Stimulated activated CD8-positive, alpha-beta memory T cell treated with anti-CD3 and anti-CD28 coated beads, Interleukin-7, amount 100 ng/mL, for 1 hour (primary cell): Measurements from ENCODE around the gene DACH1.
"Not testable (repeated sequence)": the region's sequence is repeated elsewhere in the genome, so short reads cannot be mapped to it uniquely, and the experiment has no call there.

Source experiments
- DNase-seq, 2 donors: peaks; one replicate each; pipeline ENCODE4 v3.0.0-alpha.2; 2020; ENCODE audit warnings: low read depth in 2 of 2

The DACH1 gene

DNA sequence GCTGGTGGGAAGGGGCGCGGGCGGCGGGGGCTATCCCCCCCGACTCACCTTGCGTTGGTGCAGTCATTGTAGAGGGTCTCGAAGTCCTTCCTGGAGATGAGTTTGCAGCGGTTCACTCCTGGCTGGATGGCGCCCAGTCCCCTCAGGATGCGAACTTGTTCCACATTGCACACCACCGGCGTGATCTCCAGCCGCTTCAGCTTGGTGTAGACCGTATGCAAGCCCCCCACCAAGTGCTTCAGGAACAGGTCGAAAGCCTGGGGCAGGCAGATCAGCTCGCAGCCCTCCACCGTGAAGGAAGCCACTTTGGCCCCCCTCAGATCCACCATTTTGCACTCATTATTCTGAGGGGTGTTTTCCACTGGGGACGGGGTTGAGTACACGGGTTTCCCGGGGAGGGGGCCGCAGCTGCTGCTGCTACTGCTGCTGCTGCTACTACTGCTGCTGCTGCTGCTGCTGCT, 1.1 kb downstream of the DACH1 start:
- DNase-seq, result no peak

DNA sequence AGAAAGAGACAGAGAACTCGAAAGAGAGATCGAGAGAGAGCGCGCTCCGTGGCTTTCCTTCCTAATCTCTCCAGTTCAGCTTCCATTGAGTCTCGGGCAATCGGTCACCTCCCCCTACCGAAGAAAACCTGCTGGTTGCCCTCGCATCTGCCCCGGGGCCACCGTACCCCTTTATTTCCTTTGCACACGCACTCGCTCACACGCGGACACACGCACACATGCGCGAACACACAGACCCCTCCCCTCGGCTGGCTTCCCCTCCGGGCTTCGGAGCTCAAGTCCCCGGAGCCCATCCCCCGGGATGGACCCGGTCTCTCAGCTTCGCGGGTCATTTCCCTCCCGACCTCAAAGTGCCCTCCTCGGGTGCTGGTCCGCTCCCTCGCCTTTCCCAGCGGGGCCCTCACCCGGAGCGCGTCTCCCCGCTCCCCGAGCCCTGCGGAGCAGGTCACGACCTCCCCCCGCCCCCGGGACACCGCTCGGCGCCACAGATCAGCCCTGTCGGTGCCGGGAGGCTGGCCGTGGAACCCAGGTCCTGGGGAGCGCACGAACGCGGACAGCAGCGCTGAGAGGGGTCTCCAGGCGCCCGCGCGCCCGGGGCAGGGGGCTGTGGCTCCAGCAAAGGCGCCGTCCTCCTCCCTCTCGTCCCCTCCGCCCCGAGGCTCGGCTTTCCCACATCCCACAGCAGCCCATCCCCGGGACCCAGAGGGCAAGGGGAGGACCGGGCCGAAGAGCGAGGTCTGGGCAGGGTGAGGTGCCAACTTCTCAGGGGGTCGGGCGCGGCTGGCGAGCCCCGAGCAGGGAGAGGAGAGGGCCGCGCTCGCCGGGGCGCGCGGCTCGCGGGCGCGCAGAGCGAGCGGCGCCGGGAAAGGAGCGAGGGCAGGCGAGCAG, 1.8 kb downstream of the DACH1 start:
- no peak for DNase-seq

GRCh38 chr13:71864094-71864985, 2.7 kb downstream of the DACH1 start:
- DNase-seq, result no peak

DNA sequence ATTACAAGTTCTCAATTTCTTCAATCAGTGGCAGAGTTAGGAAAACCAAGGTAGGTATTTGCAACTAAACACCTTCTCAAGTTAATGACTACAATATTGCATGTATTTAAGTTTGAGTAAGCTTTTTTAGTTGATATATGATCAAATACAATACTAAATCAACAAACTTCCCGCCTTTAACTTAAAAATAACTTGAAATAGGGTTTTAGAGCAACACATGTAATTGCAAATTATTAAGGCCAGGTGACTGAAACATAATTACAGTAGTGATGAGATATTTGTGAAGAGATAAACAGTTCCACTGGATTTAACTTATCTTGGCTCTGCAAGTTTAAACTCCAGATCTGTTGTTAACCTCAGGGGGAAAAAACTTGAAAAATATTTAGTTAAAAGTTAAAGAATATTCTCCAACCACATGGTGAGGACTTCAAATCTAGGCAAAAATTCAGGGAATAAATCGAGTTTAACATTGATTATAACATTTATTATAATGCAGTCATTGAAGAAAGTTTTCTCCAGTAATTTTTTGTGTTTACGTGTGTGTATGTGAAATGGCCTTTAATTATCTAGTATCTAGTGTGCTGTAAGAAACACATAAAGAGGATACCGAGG, 3.6 kb downstream of the DACH1 start:
- DNase-seq, result no peak

DNA sequence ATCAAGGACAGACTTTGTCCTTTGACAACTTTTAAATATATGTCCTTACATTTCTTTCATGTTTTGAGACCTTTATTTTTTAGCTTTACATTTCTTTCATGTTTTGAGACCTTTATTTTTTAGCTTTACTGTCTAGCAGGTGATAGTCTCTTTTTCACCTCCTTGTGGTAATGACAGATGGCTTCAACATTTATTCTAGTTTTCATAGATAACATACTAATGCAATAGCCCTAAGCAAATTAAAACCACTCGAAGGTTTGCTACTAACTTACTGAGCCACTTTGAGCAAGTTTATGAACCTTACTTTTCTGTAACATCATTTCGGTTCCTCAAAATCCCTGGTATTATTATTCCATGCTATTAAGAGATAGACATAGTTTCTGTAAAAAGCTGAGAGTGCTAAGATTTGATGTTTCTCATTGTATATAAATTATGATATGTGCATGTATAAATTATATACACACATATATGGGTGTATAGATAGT, 4.5 kb downstream of the DACH1 start:
- DNase-seq, result no peak

DNA sequence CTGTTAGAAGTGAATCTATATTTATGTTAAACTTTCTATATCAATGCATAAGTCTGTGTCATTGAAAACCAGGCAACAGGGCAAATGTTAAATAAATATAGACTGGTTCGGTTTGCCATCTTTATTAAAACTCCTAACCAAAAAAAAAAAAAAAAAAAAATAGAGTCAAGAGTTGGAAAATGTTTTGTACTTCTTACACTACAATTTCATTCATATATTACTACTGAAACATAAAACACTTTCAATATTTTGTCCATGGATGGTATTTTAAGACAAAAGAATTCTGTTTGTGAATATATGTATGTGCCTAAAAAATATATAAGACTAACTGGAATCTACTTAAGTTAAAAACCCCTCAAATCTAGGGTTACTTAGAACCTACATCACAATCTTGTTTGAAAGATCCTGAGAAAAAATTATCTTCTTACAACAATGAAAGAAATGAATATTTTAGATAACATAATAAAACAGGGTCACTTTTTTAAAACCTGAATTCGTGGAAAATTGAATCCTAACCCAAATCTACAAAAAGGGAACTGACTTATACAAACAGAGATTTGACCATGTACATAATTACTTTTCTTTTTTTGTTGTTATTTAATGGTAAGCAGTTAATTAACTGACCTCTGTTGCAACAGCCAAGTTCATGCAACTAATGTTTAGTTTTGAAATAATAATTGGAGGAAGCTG, 5.1 kb downstream of the DACH1 start:
- no peak for DNase-seq

DNA sequence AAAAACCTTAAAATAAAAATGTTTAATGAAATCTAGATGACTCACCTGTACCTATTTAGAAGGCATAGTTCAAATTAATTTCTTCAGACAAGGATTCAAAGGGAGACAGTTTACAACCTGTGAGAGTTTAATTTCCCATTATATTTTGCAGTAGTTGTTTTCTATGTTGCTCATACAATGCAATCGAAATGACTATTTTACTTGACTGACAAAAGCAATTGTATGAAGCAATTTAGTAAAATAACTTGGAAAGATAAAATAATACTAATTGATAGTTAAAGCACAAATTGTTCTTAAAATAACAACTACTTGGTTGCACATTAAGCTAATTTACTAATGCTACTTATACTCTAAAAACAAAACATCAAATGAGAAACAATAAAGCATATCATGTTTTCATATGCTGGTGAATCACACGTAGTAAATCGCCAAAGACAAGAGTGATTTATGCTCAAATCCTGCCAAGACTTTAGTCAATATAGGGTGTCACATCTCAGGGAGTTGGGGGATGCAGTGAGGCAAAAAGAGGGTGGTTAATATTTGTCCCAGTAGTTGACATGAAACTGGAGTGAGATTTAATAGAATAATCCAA, 6.4 kb downstream of the DACH1 start:
- DNase-seq, result no peak

DNA sequence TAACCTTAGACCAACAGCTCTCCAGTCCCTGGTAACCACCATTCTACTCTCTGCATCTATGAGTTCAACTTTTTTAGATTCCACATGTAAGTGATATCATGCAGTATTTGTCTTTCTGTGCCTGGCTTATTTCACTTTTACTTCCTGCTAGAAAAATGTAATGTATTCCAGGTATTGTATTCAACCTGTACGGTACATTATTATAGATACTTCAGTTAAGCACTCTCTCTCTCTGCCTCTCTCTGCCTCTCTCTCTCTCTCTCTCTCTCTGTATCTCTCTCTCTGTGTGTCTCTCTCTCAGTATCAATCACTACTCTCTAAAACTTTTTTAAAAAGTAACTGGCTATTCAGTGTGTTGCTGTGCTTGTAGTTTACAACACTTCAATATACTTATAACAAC, 8.4 kb downstream of the DACH1 start:
- no peak for DNase-seq

GRCh38 chr13:71856548-71857043, 10.4 kb downstream of the DACH1 start:
- DNase-seq, result no peak

- no peak for DNase-seq
These were observed 12.6 kb downstream of the DACH1 start for GRCh38 chr13:71854401-71854800.

DNA sequence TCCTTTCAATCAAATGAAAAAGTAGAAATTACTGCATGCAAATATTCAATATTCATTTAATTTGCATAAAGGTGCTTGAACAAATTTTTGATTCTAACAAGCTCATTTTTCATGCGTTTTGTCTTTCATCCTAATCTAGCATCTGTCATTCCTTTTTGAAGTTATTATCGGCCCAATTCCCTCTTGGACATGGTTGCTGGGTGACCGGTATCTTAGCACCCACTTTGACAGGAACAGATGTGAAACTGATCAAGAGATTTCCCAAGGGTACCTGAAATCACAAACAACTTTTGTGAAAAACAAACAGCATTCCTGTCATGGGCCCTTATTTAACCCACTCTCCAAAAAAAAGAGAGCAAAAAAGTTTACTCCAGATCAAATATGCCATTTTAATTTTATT, 13.3 kb downstream of the DACH1 start:
- DNase-seq, result no peak

DNA sequence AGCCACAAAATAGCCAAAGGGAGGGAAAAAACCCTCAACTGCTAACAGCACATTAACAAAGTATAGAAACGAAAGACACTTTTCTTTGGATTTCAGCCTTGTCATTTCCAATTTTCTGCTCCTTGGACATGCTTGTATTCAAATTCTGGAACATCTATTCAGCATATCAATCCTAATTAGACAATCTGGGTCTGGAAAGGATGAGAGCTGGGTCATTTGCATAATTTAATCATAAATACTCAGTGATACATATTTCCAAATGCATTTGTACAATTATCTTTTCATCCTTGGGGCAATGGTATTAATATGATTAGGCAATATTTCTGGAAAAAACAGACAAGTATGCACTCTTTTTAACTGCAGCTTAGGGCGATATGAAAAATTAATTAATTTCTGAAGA, 14.3 kb downstream of the DACH1 start:
- no peak for DNase-seq

GRCh38 chr13:71851498-71852409, 15.2 kb downstream of the DACH1 start:
- no peak for DNase-seq

DNA sequence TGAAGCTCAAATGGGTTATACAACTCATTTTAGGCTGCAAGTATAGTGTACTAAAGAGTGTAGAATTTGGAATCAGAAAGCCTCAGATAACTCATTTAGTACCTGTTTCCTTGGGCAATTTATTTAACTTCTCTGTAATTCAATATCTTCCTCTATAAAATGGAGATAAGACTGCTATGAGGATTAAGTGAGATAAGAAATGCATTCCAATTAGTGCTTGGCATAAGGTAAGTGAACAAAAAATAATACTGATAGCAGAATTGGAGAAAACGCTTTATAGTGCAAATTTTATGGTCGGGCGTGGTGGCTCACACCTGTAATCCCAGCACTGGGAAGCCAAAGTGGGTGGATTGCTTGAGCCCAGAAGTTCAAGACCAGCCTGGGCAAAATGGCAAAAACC, 25.0 kb downstream of the DACH1 start:
- DNase-seq, result no peak

- DNase-seq, result no peak
These were observed 28.2 kb downstream of the DACH1 start for GRCh38 chr13:71838842-71839241.

DNA sequence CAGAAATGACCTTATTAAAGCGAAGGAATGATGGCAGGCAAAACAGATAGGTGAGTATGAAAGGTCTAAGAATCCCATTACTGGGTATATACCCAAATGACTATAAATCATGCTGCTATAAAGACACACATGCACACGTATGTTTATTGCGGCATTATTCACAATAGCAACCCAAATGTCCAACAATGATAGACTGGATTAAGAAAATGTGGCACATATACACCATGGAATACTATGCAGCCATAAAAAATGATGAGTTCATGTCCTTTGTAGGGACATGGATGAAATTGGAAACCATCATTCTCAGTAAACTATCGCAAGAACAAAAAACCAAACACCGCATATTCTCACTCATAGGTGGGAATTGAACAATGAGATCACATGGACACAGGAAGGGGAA, 29.4 kb downstream of the DACH1 start:
- not testable (repeated sequence) for DNase-seq

GRCh38 chr13:71831716-71832115, 35.3 kb downstream of the DACH1 start:
- no peak for DNase-seq

GRCh38 chr13:71830736-71831135, 36.3 kb downstream of the DACH1 start:
- no peak for DNase-seq

GRCh38 chr13:71830323-71830722, 36.7 kb downstream of the DACH1 start:
- no peak for DNase-seq

DNA sequence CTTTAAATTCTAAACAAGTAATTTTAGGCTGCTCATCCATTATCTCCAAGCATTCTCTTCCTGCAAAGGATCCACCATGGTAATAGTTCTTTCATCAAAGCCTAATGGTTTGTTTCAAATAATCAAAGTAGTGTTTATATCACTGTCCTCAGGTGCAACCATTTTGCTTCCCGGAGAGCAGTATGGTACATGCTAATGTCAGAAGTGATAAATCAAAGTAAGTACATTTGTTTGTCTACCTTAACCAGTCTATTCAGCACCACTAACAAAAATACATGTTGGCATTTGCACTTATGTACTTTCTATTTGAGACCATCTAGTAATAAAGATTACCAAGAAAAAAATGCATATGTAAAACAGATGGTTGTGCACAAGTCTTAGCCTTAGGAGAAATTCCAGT, 37.5 kb downstream of the DACH1 start:
- DNase-seq, result no peak
